SJSA1 (cell line): ENCODE results near the gene KIAA0408. TPM values are rescaled to one million over a fixed set of nuclear protein-coding genes. Genes with fewer than 3 reads are reported as not detected.
"Not testable (repeated sequence)": the region's sequence is repeated elsewhere in the genome, so short reads cannot be mapped to it uniquely, and the experiment has no call there.

Source experiments
- DNase-seq, 2 experiments: peaks; one replicate each; pipeline ENCODE4 v3.0.0-alpha.2; 2015 to 2020; ENCODE audit warnings: low spot score in 2 of 2, low read depth in 1 of 2
- H3K27ac ChIP-seq: fragments of 250-450 bp; sonication (Bioruptor Pico); 2 replicates; pipeline ENCODE4 v1.5.1; 2020; ENCODE audit warnings: mild to moderate bottlenecking, moderate library complexity
- H3K27me3 ChIP-seq: fragments of 250-450 bp; sonication (Bioruptor Pico); replicated peaks from 2 replicates; pipeline ENCODE4 v1.5.1; 2020; ENCODE audit warnings: mild to moderate bottlenecking, moderate library complexity
- H3K36me3 ChIP-seq: fragments of 250-450 bp; sonication (Bioruptor Pico); 2 replicates; pipeline ENCODE4 v1.5.1; 2020; ENCODE audit warnings: mild to moderate bottlenecking
- H3K4me1 ChIP-seq: fragments of 250-450 bp; sonication (Bioruptor Pico); replicated peaks from 2 replicates; pipeline ENCODE4 v1.6.1; 2021; ENCODE audit warnings: mild to moderate bottlenecking
- H3K4me3 ChIP-seq: fragments of 250-450 bp; sonication (Bioruptor Pico); 2 replicates; pipeline ENCODE4 v1.5.1; 2020; ENCODE audit warnings: mild to moderate bottlenecking
- H3K9me3 ChIP-seq: fragments of 250-450 bp; sonication (Bioruptor Pico); replicated peaks from 2 replicates; pipeline ENCODE4 v1.5.1; 2020; ENCODE audit warnings: mild to moderate bottlenecking
- total RNA-seq: library from RNA; depleted of rRNA; stranded (reverse); fragments of >200 nt; shearing (Covaris generic); gene quantifications from 2 replicates; pipeline ENCODE4 v1.2.3, GENCODE V29; 2014; rRNA removed

KIAA0408 gene
- total RNA-seq, 1 experiment from 2014 or later: 5.1 TPM

GRCh38 chr6:127420556-127420955 is 38.6 kb downstream of the KIAA0408 start:
- Histone ChIP-seq H3K4me1 (peaks cover 16% of the 10 kb centered on the region), H3K27me3 (no peaks in the 10 kb centered on the region), H3K9me3 (no peaks in the 10 kb centered on the region), H3K4me3 (no peak overlapping the region), H3K27ac (peak overlapping the region; percentile 69), H3K36me3 (no peaks in the 10 kb centered on the region)
- peak; percentile 90 to 94 for DNase-seq

- Histone ChIP-seq H3K27ac (no peak overlapping the region), H3K4me3 (no peak overlapping the region), H3K36me3 (no peaks in the 10 kb centered on the region), H3K9me3 (no peaks in the 10 kb centered on the region), H3K27me3 (no peaks in the 10 kb centered on the region), H3K4me1 (peaks cover 11% of the 10 kb centered on the region)
- no peak for DNase-seq
Observed at GRCh38 chr6:127415096-127415495, 44.1 kb downstream of the KIAA0408 start.

GRCh38 chr6:127413123-127413522 is 46.1 kb downstream of the KIAA0408 start:
- not testable (repeated sequence) for H3K4me3 ChIP-seq, H3K4me1 ChIP-seq, H3K9me3 ChIP-seq, DNase-seq, H3K27ac ChIP-seq, H3K27me3 ChIP-seq, H3K36me3 ChIP-seq

GRCh38 chr6:127412016-127412415 is 47.2 kb downstream of the KIAA0408 start:
- H3K4me1 ChIP-seq, H3K9me3 ChIP-seq, DNase-seq, H3K27ac ChIP-seq, H3K36me3 ChIP-seq, H3K4me3 ChIP-seq, H3K27me3 ChIP-seq: not testable (repeated sequence)

Other genes starting within 250 kb of the KIAA0408 start
- gene RNF146, start 192.5 kb downstream of the KIAA0408 start, total RNA-seq: 34.3 and 36.2 TPM in 2 replicates
- 47.4 and 81.2 TPM in 2 replicates for gene ECHDC1, start 115.8 kb downstream of the KIAA0408 start, total RNA-seq
- gene C6orf58, start 117.8 kb upstream of the KIAA0408 start, total RNA-seq: not detected in 2 replicates